Natural killer cell (primary cell): ENCODE data around the gene PITPNB. TPM values are rescaled to one million over a fixed set of nuclear protein-coding genes. Genes with fewer than 3 reads are reported as not detected.

Source experiments
- ATAC-seq, 3 donors: fragments of 150-1000 bp in 2 of 3; fragments of 200-7000 bp in 1 of 3; cut with Tn5 transposase; 1 replicate in 1 of 3; 2 replicates in 2 of 3; pipeline ENCODE4 v1.10.0; 2021; ENCODE audit warnings: mild to moderate bottlenecking in 2 of 3, moderate library complexity in 2 of 3
- DNase-seq, 2 donors: peaks; one replicate each; pipeline versions ENCODE4 v3.0.0 to v3.0.0-alpha.2; 2013 to 2021; ENCODE audit warnings: mixed read lengths in 1 of 2
- H3K27ac ChIP-seq: one replicate; pipeline ENCODE4 v1.5.1; 2013; ENCODE audit warnings: mild to moderate bottlenecking, low read length
- H3K27me3 ChIP-seq: one replicate; pipeline ENCODE4 v1.6.1; 2013; ENCODE audit warnings: low read length; ENCODE audit not compliant: control insufficient read depth, insufficient read depth
- H3K36me3 ChIP-seq: one replicate; pipeline ENCODE4 v1.6.1; 2013; ENCODE audit warnings: low read length; ENCODE audit not compliant: control insufficient read depth, insufficient read depth
- H3K4me1 ChIP-seq: one replicate; pipeline ENCODE4 v1.6.1; 2013; ENCODE audit warnings: low read length; ENCODE audit not compliant: control insufficient read depth, insufficient read depth
- H3K4me3 ChIP-seq: one replicate; pipeline ENCODE4 v1.5.1; 2013; ENCODE audit warnings: low read length
- H3K9me3 ChIP-seq: one replicate; pipeline ENCODE4 v1.6.1; 2013; ENCODE audit warnings: low read length; ENCODE audit not compliant: control insufficient read depth, insufficient read depth
- H3K27ac Mint-ChIP-seq, 2 donors: one replicate each; pipeline ENCODE4 v1.8.0; 2022; ENCODE audit warnings: mild to moderate bottlenecking in 2 of 2, mixed read lengths in 2 of 2, moderate library complexity in 1 of 2
- H3K27me3 Mint-ChIP-seq, 2 donors: one replicate each; pipeline ENCODE4 v1.8.0; 2022; ENCODE audit warnings: low read depth in 2 of 2, mixed read lengths in 2 of 2
- H3K36me3 Mint-ChIP-seq: one replicate; pipeline ENCODE4 v1.8.0; 2022; ENCODE audit warnings: mixed read lengths
- H3K4me1 Mint-ChIP-seq, 2 donors: one replicate each; pipeline ENCODE4 v1.8.0; 2022; ENCODE audit warnings: mixed read lengths in 2 of 2
- H3K4me3 Mint-ChIP-seq: one replicate; pipeline ENCODE4 v1.8.0; 2022; ENCODE audit warnings: mild to moderate bottlenecking, moderate library complexity, mixed read lengths
- H3K9me3 Mint-ChIP-seq, 2 donors: one replicate each; pipeline ENCODE4 v1.8.0; 2022; ENCODE audit warnings: mixed read lengths in 2 of 2
- WGBS: methylation state at CpG from one replicate; pipeline ENCODE4 v1.1.7; 2013; ENCODE audit warnings: missing lambda C conversion rate; ENCODE audit not compliant: insufficient coverage; 5-methylcytosine and 5-hydroxymethylcytosine counted together
- intact Hi-C: fragments of 100-400 bp; cut with micrococcal nuclease; formaldehyde crosslinking; loops from one replicate; pipeline ENCODE4 v1.14.2; 2022
- total RNA-seq, 4 donors: library from RNA; stranded (reverse); fragments of 120-200 nt in 1 of 4; gene quantifications; one replicate each; pipeline versions ENCODE4 v1.2.3 to v1.2.4, GENCODE V29; 2013 to 2022
- TF ChIP-seq, protein P1 (sequence below): fragments of 200-600 bp; IDR thresholded peaks from one replicate; pipeline ENCODE4 v1.8.0; 2022; ENCODE audit warnings: antibody characterized with exemption

Gene PITPNB
- total RNA-seq, 3 donors from 2014 or later (not counting 1 experiment from before 2014, with no cell fraction given), result 58.4 to 77.7 (median 65.1) TPM

DNA sequence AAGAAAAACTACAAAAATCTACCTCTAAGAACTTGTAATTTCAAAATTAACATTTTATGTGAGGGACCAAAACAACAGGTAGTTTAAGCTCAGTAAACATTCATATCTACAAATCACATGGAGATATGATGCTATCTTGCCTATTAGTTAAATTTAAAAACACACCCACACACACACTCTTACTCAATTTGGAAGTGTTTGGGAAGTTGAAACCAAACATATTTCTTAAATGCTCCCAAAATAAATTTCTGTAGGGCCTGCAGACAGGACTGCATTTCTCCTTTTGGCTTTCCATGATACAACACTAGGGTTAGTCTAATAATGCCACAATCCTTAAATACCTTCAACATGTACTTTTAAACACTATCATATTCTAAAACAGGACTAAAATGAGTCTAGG is 7.0 kb downstream of the PITPNB start:
- H3K9me3 ChIP-seq, result no peaks in the 10 kb centered on the region
- H3K27me3 ChIP-seq, result no peaks in the 10 kb centered on the region
- no peaks in the 10 kb centered on the region for H3K27me3 Mint-ChIP-seq
- peaks cover 34 to 43% of the 10 kb centered on the region in 2 donors for H3K4me1 Mint-ChIP-seq
- H3K4me3 ChIP-seq, result no peak overlapping the region
- TF ChIP-seq, protein P1, sequence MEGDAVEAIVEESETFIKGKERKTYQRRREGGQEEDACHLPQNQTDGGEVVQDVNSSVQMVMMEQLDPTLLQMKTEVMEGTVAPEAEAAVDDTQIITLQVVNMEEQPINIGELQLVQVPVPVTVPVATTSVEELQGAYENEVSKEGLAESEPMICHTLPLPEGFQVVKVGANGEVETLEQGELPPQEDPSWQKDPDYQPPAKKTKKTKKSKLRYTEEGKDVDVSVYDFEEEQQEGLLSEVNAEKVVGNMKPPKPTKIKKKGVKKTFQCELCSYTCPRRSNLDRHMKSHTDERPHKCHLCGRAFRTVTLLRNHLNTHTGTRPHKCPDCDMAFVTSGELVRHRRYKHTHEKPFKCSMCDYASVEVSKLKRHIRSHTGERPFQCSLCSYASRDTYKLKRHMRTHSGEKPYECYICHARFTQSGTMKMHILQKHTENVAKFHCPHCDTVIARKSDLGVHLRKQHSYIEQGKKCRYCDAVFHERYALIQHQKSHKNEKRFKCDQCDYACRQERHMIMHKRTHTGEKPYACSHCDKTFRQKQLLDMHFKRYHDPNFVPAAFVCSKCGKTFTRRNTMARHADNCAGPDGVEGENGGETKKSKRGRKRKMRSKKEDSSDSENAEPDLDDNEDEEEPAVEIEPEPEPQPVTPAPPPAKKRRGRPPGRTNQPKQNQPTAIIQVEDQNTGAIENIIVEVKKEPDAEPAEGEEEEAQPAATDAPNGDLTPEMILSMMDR, result no peak
- H3K27ac ChIP-seq, result no peak overlapping the region
- ATAC-seq, result no peak
- H3K27ac Mint-ChIP-seq, result no peak overlapping the region
- no peaks in the 10 kb centered on the region for H3K9me3 Mint-ChIP-seq
- no peak overlapping the region for H3K4me3 Mint-ChIP-seq
- no peaks in the 10 kb centered on the region for H3K4me1 ChIP-seq
- no peaks in the 10 kb centered on the region for H3K36me3 Mint-ChIP-seq
- intact Hi-C loops, result loop anchor here (10.0 kb wide), 1 partner anchor 1353 kb away; the partner anchor contains the start of genes EWSR1 and RHBDD3
- H3K36me3 ChIP-seq, result peaks cover 24% of the 10 kb centered on the region
- no peak for DNase-seq

DNA sequence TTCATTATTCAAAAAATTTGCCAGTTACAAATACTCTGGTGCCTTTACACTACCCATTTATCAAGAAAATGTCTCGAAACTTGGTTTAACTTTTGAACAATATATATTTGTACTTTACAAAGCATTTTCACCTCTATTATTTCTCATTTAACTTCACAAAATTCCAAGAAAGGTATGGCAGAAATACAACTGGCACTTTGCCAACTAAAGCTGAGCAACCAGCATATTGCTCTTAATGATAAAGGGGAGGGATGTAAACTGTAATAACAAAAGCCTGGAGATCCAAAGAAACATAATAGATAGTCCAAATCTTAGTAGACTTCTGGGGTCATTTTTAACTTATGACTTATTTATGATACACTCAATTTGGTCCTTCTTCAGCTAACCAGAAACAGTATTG is 7.7 kb downstream of the PITPNB start:
- Mint-ChIP-seq H3K36me3 (no peaks in the 10 kb centered on the region), H3K27ac (no peak overlapping the region), H3K4me3 (no peak overlapping the region), H3K27me3 (no peaks in the 10 kb centered on the region), H3K4me1 (peaks cover 28 to 39% of the 10 kb centered on the region in 2 donors), H3K9me3 (no peaks in the 10 kb centered on the region)
- WGBS, result 100% methylated on average over 1 of the region's 1 CpG
- Histone ChIP-seq H3K4me3 (no peak overlapping the region), H3K27me3 (no peaks in the 10 kb centered on the region), H3K4me1 (no peaks in the 10 kb centered on the region), H3K27ac (no peak overlapping the region), H3K36me3 (peaks cover 25% of the 10 kb centered on the region), H3K9me3 (no peaks in the 10 kb centered on the region)
- TF ChIP-seq, protein P1, result no peak
- ATAC-seq (no peak), DNase-seq (no peak)
- intact Hi-C loops, result loop anchor here (10.0 kb wide), 1 partner anchor 1353 kb away; the partner anchor contains the start of genes EWSR1 and RHBDD3

DNA sequence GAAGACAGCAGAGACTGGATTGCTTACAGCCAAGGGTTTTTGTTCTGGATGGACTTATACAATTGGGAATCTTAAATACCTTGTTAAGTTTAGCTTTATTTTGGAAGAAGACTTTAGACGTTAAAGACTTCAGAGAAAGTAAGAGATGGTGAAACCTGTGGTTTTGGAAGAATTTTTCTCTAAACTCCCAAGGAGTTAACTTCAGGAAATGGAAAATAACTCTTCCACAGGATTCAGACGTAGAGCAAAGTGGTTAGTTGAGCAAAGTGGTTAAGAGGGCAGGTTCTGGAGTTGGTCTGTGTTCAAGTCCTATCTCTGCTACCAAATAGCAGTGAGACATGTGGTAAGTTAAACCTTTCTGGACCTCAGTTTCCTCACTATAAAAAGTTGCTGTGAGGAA is 12.8 kb downstream of the PITPNB start:
- Histone ChIP-seq H3K9me3 (no peaks in the 10 kb centered on the region), H3K36me3 (peaks cover 37% of the 10 kb centered on the region), H3K27ac (no peak overlapping the region), H3K4me3 (no peak overlapping the region), H3K4me1 (no peaks in the 10 kb centered on the region), H3K27me3 (no peaks in the 10 kb centered on the region)
- no CpG with 5 or more reads among the region's 2 CpGs for WGBS
- TF ChIP-seq, protein P1, result no peak
- DNase-seq (no peak), ATAC-seq (no peak)
- Mint-ChIP-seq H3K4me1 (peaks cover 19 to 26% of the 10 kb centered on the region in 2 donors), H3K36me3 (no peaks in the 10 kb centered on the region), H3K9me3 (no peaks in the 10 kb centered on the region), H3K27ac (no peak overlapping the region), H3K27me3 (no peaks in the 10 kb centered on the region), H3K4me3 (no peak overlapping the region)
- intact Hi-C loops, result no loop called here

DNA sequence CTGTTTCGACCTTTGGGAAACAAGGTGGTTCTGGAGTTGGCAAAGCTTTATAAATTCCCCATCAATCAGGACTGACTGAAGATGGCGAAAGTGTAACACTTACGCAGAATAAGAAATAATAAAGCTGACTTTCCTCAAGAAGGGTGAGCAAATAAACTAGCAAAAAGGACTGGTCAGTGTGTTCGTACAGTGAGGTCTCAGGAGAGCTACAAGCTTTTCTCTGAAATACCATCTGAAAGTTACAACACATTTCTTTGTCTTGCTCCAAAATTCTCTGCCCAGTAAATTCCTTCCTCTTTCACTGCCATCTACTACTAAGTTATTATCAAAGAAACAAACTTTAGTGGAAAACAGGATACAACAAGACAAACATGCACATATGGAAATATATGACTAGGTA is 13.4 kb downstream of the PITPNB start:
- 95% methylated on average over 4 of the region's 4 CpGs for WGBS
- intact Hi-C loops, result no loop called here
- DNase-seq, result no peak
- H3K4me1 Mint-ChIP-seq, result peaks cover 23 to 31% of the 10 kb centered on the region in 2 donors
- no peak overlapping the region for H3K4me3 Mint-ChIP-seq
- Histone ChIP-seq H3K27ac (no peak overlapping the region), H3K9me3 (no peaks in the 10 kb centered on the region), H3K4me1 (no peaks in the 10 kb centered on the region), H3K27me3 (no peaks in the 10 kb centered on the region), H3K36me3 (peaks cover 35% of the 10 kb centered on the region), H3K4me3 (no peak overlapping the region)
- no peaks in the 10 kb centered on the region for H3K27me3 Mint-ChIP-seq
- TF ChIP-seq, protein P1, result no peak
- H3K36me3 Mint-ChIP-seq, result no peaks in the 10 kb centered on the region
- H3K9me3 Mint-ChIP-seq, result no peaks in the 10 kb centered on the region
- no peak overlapping the region for H3K27ac Mint-ChIP-seq
- no peak for ATAC-seq
